HG02571 (cell line): ENCODE measurements around the gene PLAU.
"Not testable (repeated sequence)": the region's sequence is repeated elsewhere in the genome, so short reads cannot be mapped to it uniquely, and the experiment has no call there.

Source experiments
- ATAC-seq: cut with Tn5 transposase; IDR thresholded peaks from one replicate; pipeline ENCODE4 v1.9.1; 2021; ENCODE audit warnings: mild to moderate bottlenecking, moderate library complexity; ENCODE audit not compliant: unreplicated experiment

PLAU gene

GRCh38 chr10:73919481-73919880, 8.5 kb downstream of the PLAU start:
- ATAC-seq = not testable (repeated sequence)

- ATAC-seq = no peak
Observed at GRCh38 chr10:73920089-73920488, 9.2 kb downstream of the PLAU start.

- no peak for ATAC-seq
Observed at GRCh38 chr10:73922007-73922863, 11.3 kb downstream of the PLAU start.

- no peak for ATAC-seq
Observed at GRCh38 chr10:73922864-73923133, 11.9 kb downstream of the PLAU start.

- ATAC-seq = no peak
Observed at GRCh38 chr10:73923935-73924598, 13.1 kb downstream of the PLAU start.

- no peak for ATAC-seq
Observed at GRCh38 chr10:73924935-73925334, 14.0 kb downstream of the PLAU start.

GRCh38 chr10:73925539-73925938, 14.6 kb downstream of the PLAU start:
- ATAC-seq = no peak

- no peak for ATAC-seq
Observed at GRCh38 chr10:73926152-73926764, 15.3 kb downstream of the PLAU start.

GRCh38 chr10:73930630-73931327, 19.8 kb downstream of the PLAU start:
- not testable (repeated sequence) for ATAC-seq

GRCh38 chr10:73931767-73932619, 21.1 kb downstream of the PLAU start:
- no peak for ATAC-seq

- no peak for ATAC-seq
Observed at GRCh38 chr10:73932620-73933112, 21.7 kb downstream of the PLAU start.

- no peak for ATAC-seq
Observed at GRCh38 chr10:73934074-73934473, 23.1 kb downstream of the PLAU start.

GRCh38 chr10:73935895-73936294, 25.0 kb downstream of the PLAU start:
- ATAC-seq = no peak

GRCh38 chr10:73937333-73938043, 26.6 kb downstream of the PLAU start:
- no peak for ATAC-seq

GRCh38 chr10:73940634-73941221, 29.8 kb downstream of the PLAU start:
- peak; percentile 83 for ATAC-seq

GRCh38 chr10:73941300-73941699, 30.4 kb downstream of the PLAU start:
- ATAC-seq = no peak

GRCh38 chr10:73944356-73945100, 33.6 kb downstream of the PLAU start:
- no peak for ATAC-seq

GRCh38 chr10:73946253-73947145, 35.6 kb downstream of the PLAU start:
- no peak for ATAC-seq
